Left colon (tissue), 2 donors: ENCODE results near the gene JMJD8. TPM values are rescaled to one million over a fixed set of nuclear protein-coding genes. Genes with fewer than 3 reads are reported as not detected.

Experiments used
- ATAC-seq: fragments of 200-7000 bp; cut with Tn5 transposase; one replicate; pipeline ENCODE4 v1.9.1; 2020; ENCODE audit warnings: mild to moderate bottlenecking, moderate library complexity
- DNase-seq, 2 donors: peaks; one replicate each; pipeline ENCODE4 v3.0.0-alpha.2; 2020
- intact Hi-C, 2 donors: fragments of 100-400 bp; cut with DNase I in 1 of 2; cut with micrococcal nuclease in 1 of 2; formaldehyde crosslinking; loops; one replicate each; pipeline versions ENCODE4 v1.11.2 to v1.14.0; 2022; cut with DNase I, micrococcal nuclease
- total RNA-seq, 2 donors: library from RNA; stranded (reverse); fragmentation: NEBNext Ultra II Directional; extraction: Animal tissue kit (Norgen Biotek cat#: 25700); gene quantifications; one replicate each; pipeline ENCODE4 v1.2.1, GENCODE V29; 2021
- donor health status: DM: no; HTN: no; CAD: no.
- donor health status: DM: yes; HTN: yes; CAD: no.

The JMJD8 gene
- total RNA-seq, 2 donors from 2014 or later: 41.6 to 49.2 TPM

DNA sequence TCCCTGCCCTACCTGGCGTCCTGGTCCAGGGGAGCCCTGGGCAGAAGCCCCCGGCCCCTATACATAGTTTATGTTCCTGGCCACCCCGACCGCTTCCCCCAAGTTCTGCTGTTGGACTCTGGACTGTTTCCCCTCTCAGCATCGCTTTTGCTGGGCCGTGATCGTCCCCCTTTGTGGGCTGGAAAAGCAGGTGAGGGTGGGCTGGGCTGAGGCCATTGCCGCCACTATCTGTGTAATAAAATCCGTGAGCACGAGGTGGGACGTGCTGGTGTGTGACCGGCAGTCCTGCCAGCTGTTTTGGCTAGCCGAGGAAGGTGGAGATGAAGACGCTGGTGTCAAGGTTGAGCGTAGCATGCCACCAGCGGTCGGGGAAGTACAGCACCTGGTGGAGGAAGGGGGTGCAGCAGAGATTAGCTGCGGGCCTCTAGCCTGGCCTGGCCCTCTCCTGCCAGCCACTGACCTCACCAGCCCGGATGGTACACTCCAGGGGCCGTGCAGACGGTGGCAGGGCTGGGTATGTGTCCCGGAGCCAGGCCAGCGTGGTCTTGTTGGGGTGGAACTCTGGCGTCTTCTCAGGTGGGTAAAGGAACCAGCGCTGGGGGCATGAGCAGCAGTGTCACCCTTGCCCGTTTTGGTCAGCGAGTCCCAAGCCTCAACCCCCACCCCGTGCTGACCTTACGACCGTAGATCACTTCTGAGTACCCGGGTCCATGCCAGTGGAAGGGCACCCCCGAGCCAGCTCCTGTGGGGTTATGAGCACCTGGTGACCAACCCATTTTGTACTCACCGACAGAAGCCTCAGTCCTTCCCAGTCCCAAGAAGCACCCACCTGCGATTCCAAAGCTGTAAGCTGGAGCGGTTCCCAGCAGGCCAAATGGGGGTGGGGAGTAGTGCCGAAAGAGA lies 1.4 kb downstream of the JMJD8 start:
- no peak for ATAC-seq
- DNase-seq: no peak
- intact Hi-C loops: no loop called here

DNA sequence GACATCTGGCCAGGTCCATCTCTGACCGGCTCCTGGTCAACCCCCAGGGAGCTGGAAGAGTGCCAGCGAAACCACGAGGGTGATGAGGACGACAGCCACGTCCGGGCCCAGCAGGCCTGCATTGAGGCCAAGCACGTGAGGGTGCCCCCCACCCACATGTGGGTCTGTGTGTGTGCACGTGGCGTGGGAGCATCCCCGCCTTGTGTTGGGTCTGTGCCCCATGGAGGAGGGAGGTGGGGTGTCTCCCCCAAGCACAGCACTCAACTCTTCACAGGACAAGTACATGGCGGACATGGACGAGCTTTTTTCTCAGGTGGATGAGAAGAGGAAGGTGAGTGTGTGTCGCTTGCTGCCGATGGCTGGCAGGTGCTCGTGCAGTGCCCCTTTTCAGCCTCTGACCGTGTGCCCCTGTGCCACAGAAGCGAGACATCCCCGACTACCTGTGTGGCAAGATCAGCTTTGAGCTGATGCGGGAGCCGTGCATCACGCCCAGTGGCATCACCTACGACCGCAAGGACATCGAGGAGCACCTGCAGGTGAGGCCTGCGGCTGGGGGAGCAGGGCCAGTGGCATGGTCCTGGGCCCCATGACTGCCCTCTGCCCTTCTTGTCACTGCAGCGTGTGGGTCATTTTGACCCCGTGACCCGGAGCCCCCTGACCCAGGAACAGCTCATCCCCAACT lies 2.2 kb downstream of the JMJD8 start:
- intact Hi-C loops: no loop called here
- no peak for DNase-seq
- ATAC-seq: no peak

- DNase-seq: peak in 1 of 2 donors; percentile 65
- ATAC-seq: no peak
- intact Hi-C loops: no loop called here
Observed at GRCh38 chr16:680967-681745, 3.0 kb downstream of the JMJD8 start.

- DNase-seq: no peak
- ATAC-seq: no peak
- intact Hi-C loops: no loop called here
Observed at GRCh38 chr16:680625-680945, 3.5 kb downstream of the JMJD8 start.

- peak; percentile 54 for ATAC-seq
- intact Hi-C loops: no loop called here
- DNase-seq: peak; percentile 85 to 91
Observed at GRCh38 chr16:679814-680624, 4.1 kb downstream of the JMJD8 start, which contains the start of gene STUB1. STUB1 (plus strand) TSS chr16:680410; CDS start chr16:680526, 116 bp downstream.

DNA sequence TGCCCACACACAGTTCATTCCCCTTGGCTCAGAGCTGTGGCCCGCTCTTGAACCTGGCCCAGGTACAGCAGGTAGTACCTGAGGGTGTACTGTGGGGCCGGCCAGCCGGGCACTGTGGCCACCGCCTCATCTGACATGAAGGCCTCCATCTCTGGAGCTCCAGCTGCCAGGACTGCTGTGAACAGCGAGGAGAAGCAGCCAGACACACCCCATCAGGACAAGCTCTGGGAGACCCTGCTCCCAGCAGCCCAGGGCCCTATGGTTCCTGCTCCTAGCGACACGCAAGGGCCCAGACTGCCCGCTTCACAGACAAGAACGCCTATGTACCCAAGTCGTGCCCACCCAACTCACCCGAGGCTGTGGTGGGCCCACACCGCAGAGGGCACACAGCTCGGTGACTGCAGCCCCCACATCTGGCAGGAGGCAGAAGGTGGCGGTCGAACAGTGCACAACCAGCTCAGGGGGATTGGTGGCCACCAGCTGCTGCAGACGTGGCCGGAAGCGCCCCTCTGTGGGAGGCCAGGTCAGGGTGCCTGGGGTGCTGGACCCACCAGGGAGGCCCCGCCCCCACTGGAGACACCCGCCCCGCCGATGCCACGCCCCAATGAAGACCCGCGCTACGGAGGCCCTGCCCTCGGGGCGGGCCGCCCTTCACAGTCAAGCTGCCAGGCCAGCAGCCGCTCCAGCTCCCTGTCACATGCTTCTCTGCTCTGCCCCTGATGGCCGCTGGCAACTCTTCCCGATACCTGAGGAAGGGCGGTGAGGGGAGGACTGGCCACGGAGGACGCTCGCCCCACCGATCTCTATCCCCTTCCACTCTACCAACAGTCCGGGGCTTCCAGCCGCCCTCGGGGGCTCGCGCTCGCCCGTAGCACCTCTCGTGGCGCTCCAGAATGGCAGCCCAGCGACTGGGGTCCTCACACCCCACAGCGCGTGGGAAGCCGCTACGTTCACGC lies 5.0 kb downstream of the JMJD8 start:
- DNase-seq (peak; percentile 77 to 87), ATAC-seq (peak; percentile 22)
- intact Hi-C loops: no loop called here

DNA sequence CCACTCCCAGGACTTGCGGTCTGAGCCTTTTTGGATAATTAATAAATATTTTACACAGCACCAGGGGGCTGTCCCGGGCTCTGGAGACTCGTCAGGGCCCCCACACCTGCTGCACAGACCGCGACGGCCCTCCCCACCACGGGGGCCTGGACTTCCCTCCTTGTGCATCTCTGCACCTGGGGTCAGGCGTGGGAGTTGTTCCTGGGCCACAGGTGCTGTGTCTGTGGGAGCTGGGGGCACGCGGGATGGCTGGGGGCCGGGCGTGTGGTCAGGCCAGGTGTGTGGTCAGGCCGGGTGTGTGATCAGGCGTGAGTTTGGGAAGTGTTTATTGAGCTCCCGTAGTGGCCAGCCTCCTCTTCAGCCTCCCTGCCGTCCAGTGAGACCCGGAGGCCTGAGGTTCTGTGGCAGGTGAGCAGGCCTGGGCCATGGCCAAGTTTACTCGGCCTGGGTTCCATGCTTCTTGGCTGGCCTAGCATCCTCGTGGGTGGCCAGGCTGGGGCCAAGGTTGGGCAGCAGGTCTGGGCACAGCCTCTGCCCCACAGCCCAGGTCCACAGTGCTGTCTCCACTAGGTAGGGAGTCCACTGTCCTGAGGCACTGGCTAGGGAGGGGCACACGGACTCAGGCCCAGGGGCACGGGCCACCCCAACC lies 5.8 kb downstream of the JMJD8 start:
- intact Hi-C loops: no loop called here
- ATAC-seq (no peak), DNase-seq (no peak)

GRCh38 chr16:677316-678190 lies 6.6 kb downstream of the JMJD8 start:
- no peak for ATAC-seq
- intact Hi-C loops: no loop called here

GRCh38 chr16:676913-677312 lies 7.2 kb downstream of the JMJD8 start:
- peak; percentile 65 for ATAC-seq
- peak; percentile 92 to 94 for DNase-seq
- intact Hi-C loops: no loop called here

More at GRCh38 chr16:677316-678190, 6.6 kb downstream of the JMJD8 start:
- no peak for DNase-seq

DNA sequence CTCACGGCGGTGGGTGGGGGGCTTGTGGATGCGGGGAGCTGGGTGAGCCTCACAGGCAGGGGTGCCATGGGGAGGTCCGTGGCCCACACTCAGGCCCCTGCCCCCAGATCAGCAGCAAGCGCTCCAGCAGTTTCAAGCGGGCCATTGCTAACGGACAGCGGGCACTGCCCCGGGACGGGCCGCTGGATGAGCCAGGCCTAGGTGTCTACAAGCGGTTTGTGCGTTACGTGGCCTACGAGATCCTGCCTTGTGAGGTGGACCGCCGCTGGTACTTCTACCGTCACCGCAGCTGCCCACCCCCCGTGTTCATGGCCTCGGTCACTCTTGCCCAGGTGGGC lies 7.6 kb downstream of the JMJD8 start:
- ATAC-seq (no peak), DNase-seq (no peak)
- intact Hi-C loops: no loop called here

DNA sequence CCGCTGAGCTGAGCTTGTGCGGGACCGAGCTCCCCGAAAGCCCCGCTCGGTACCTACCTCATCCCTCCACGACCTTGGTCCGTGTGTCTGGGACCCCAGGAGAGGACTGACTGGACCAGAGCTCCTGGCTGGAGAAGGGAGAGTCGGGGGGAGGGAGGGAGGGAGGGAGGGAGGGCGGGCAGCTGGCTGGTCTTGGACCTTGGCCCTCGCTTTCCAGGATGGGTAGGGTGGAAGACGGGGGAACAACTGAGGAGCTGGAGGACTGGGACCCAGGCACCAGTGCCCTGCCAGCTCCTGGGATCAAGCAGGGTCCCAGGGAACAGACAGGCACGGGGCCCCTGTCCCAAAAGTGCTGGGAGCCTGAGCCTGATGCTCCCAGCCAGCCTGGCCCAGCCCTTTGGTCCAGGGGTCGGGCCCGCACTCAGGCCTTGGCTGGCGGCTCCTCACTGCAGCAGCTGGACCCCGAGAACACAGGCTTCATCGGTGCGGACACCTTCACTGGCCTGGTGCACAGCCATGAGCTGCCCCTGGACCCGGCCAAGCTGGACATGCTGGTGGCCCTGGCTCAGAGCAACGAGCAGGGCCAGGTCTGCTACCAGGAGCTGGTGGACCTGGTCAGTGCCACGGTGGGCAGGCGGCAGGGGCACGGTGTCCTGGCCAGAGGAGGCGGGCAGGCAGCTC lies 8.1 kb downstream of the JMJD8 start:
- no peak for DNase-seq
- intact Hi-C loops: no loop called here
- ATAC-seq: peak; percentile 17

DNA sequence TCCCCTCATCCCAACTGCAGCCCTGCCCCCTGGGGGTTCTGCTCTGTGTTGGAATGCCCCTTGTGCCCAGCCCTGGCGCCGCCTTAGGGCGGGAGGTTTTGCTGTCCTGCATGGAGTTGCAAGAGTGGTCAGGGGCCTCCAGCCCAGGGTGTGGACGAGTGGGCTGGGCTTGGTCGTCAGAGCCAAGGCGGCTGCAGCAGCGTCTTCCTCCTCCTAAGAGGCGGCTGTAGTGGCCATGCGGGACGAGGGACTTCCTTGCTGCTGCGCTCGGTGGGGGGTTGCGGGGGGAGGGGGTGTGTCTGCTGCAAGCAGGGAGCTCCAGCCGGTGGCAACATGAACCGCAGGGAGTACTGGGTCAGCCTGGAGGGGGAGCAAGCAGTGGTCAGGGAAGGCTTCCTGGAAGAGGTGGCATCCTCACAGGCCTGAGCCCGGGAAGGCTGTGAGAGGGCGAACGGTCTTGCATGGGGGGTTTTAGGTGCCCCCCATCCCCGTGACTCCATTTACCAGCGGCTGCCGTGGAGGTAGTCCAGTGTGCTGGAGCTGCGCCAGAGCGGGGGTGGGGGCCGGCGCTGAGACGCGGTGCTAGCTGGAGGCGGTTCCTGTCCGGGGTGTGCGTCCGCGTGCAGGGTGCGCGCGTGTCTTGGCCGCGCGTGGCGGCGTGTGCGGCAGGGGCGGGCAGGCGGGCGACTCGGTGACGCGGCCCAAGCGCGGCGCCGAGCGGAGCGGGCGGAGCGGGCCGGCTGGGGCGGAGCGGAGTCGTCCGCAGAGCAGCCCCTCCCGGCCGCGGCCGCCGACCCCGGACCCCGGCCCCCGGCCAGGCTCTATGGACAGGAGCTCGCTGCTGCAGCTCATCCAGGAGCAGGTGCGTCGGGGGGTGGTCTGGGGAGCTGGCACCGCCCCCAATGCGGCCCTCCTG lies 8.9 kb downstream of the JMJD8 start, which contains the start of gene RHBDL1:
Gene RHBDL1 (plus strand): TSS at position 704 of the 916 bp plus-strand sequence. CDS start 120 bp downstream, at position 824.
- intact Hi-C loops: no loop called here
- peak in 1 of 2 donors; percentile 63 for DNase-seq
- peak; percentile 13 for ATAC-seq

DNA sequence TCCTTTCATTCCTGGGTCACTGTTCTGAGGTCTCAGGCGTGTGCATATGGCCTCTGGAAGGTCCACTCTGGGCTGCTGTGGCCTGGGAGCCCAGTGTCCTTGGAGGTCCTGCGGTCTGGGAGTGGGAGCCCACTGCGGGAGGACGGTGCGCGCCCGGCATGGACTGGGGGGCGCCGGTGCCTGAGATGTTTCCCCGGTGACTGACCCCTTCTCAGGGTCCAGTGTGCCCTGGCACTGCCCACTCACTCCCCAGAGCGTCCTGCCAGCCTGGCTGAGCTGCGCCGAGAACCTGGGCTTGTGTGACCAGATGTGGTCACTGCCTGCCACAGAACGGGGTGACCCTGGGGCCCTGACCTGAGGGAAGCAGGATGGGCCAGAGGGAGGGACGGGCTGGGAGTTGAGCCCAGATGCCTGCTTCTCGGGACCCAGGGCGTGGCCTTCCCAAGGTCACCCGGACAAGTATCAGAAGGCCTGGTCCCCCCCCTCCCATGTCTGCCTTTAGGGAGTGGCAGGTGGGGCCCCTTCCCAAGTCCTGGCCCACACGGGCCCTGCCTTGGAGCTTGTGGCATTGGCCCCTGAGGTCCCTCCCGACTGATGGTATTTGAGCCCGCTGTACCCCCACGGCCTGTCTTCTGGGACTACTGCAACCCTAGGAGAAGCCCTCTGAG lies 9.8 kb downstream of the JMJD8 start:
- no peak for DNase-seq
- no peak for ATAC-seq
- intact Hi-C loops: no loop called here

GRCh38 chr16:673399-673991 lies 10.6 kb downstream of the JMJD8 start:
- no peak for DNase-seq
- intact Hi-C loops: no loop called here
- ATAC-seq: no peak
